Measurements from ENCODE around the gene PRRT1B.

DNA sequence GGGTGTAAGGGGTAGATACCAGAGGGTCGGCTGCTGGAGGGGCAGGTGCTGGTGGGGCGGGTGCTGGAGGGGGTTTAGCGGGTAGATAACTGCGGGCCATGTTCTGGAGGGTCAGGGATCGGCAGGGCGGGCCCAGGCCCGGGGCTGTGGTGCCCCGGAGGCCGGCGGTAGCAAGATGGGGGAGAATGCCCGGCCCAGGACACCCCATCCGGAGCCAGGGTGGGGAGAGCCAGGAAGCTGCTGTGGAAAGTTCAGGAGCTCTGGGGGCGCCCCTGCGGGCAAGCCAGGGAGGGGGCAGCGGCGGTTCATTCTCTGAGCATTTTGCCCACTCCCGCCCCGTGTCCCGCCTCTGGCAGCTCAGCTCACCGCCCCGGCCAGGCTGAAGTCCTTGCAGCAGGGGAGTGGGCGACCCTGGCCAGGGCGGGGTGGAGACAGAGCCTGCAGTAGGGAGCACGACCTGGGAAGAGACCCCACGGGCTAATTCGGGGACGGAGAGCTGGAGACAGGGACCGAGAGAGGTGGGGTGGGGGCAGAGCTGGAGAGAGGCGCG is 538 bp downstream of the PRRT1B start:
- TF ChIP-seq CTCF (IDR thresholded peaks at IDR 0.05) (no peak), POLR2A (IDR thresholded peaks at IDR 0.05) (no peak), POLR2AphosphoS5 (IDR thresholded peaks at IDR 0.05) (no peak)
